ENCODE results near the gene MKRN2. TPM values are rescaled to one million over a fixed set of nuclear protein-coding genes. Genes with fewer than 3 reads are reported as not detected.

The MKRN2 gene
- total RNA-seq, 2 experiments from 2014 or later: 21.9 to 25.7 TPM

DNA sequence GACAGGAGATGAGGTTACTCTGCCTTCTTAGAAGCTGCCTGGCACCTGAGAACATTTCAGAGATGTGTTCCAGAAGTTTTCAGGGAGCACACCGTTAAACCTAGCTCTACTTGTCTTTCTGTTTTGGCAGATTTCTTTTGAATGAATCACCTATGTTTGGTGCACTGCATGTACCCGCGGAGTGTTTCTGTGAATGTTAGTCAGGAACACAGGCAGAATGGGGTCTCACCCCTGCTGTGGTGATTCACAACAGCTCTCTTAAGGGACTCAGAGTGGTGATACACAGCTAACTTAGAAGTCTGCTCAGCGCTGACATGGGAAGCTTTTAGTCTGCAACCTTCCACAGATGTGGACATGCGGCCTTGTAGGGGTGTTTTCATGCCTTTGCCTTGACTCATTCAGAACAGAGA, 48.6 kb upstream of the MKRN2 start:
- H3K9me2 ChIP-seq (ENCODE audit: insufficient read depth, low read length): no peaks in the 10 kb centered on the region
- ChIA-PET CTCF (ENCODE audit: unreplicated experiment) (no interaction called here), POLR2A (interaction anchor here (0.6 to 1.4 kb wide), 5 partner anchors 11 to 981 kb away, joined by 3 to 5 read pairs (median 3); no protein-coding TSS in a partner anchor)
- no TSS peak for BruUV-seq (replicated peaks)
- H3K4me1 ChIP-seq (ENCODE audit: insufficient read depth, low read length, poor library complexity, severe bottlenecking): no peaks in the 10 kb centered on the region
- H3K4me3 ChIP-seq (ENCODE audit: low read depth, low read length, poor library complexity, severe bottlenecking): no peak overlapping the region
- H3K9me3 ChIP-seq (ENCODE audit: low read length): no peaks in the 10 kb centered on the region
- no peaks in the 10 kb centered on the region for H3K79me2 ChIP-seq (ENCODE audit: insufficient read depth, low read depth, low read length)
- TF ChIP-seq EZH2phosphoT487 (IDR thresholded peaks at IDR 0.05; ENCODE audit: borderline replicate concordance, low read depth, low read length) (no peak), CTCF (conservative IDR thresholded peaks at IDR 0.05; ENCODE audit: low read length) (no peak)
- intact Hi-C loops (cut with micrococcal nuclease; ENCODE audit: unreplicated experiment): no loop called here
- no peak overlapping the region for H3K4me2 ChIP-seq (ENCODE audit: low read length)
- no peaks in the 10 kb centered on the region for H4K20me1 ChIP-seq (ENCODE audit: insufficient read depth, low read length)
- peaks cover 85% of the 10 kb centered on the region for H3K36me3 ChIP-seq (ENCODE audit: insufficient read depth, low read length)
- no peak for DNase-seq (ENCODE audit: low spot score)
- no peak overlapping the region for H3K27ac ChIP-seq (ENCODE audit: low read depth, low read length, poor library complexity, severe bottlenecking)
- H2AFZ ChIP-seq (ENCODE audit: low read length): no peak overlapping the region

DNA sequence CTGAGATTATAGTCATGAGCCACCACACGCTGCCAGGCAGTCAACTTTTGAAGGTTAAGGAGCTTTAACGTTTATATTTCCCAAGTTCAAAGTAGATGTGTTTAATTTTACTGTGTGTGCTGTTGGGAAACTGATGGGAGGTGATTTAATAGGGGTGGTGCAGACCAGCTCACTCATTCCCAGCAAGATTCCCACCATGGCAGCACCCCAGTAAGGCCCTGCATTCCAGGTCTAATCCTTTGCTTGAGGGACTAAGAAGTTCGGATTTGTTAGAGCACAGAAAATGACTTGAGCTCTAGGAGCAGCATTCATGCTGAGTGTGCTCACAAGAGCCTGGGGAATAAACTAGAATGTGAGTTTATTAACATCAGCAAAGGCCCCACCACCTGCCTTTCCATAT, 47.4 kb upstream of the MKRN2 start:
- no peak for DNase-seq (ENCODE audit: low spot score)
- no peaks in the 10 kb centered on the region for H3K79me2 ChIP-seq (ENCODE audit: insufficient read depth, low read depth, low read length)
- no peak overlapping the region for H3K27ac ChIP-seq (ENCODE audit: low read depth, low read length, poor library complexity, severe bottlenecking)
- H4K20me1 ChIP-seq (ENCODE audit: insufficient read depth, low read length): no peaks in the 10 kb centered on the region
- CTCF ChIA-PET (ENCODE audit: unreplicated experiment): no interaction called here
- H3K4me1 ChIP-seq (ENCODE audit: insufficient read depth, low read length, poor library complexity, severe bottlenecking): no peaks in the 10 kb centered on the region
- H3K36me3 ChIP-seq (ENCODE audit: insufficient read depth, low read length): peaks cover 84% of the 10 kb centered on the region
- H2AFZ ChIP-seq (ENCODE audit: low read length): no peak overlapping the region
- H3K9me3 ChIP-seq (ENCODE audit: low read length): no peaks in the 10 kb centered on the region
- BruUV-seq (replicated peaks): no TSS peak
- no peak overlapping the region for H3K4me2 ChIP-seq (ENCODE audit: low read length)
- no peak overlapping the region for H3K4me3 ChIP-seq (ENCODE audit: low read depth, low read length, poor library complexity, severe bottlenecking)
- intact Hi-C loops (cut with micrococcal nuclease; ENCODE audit: unreplicated experiment): no loop called here
- no peaks in the 10 kb centered on the region for H3K9me2 ChIP-seq (ENCODE audit: insufficient read depth, low read length)
- POLR2A ChIA-PET: interaction anchor here (0.7 to 1.2 kb wide), 2 partner anchors 14 to 21 kb away, joined by 3 read pairs; no protein-coding TSS in a partner anchor
- TF ChIP-seq EZH2phosphoT487 (IDR thresholded peaks at IDR 0.05; ENCODE audit: borderline replicate concordance, low read depth, low read length): no peak
- TF ChIP-seq CTCF (conservative IDR thresholded peaks at IDR 0.05; ENCODE audit: low read length): no peak

DNA sequence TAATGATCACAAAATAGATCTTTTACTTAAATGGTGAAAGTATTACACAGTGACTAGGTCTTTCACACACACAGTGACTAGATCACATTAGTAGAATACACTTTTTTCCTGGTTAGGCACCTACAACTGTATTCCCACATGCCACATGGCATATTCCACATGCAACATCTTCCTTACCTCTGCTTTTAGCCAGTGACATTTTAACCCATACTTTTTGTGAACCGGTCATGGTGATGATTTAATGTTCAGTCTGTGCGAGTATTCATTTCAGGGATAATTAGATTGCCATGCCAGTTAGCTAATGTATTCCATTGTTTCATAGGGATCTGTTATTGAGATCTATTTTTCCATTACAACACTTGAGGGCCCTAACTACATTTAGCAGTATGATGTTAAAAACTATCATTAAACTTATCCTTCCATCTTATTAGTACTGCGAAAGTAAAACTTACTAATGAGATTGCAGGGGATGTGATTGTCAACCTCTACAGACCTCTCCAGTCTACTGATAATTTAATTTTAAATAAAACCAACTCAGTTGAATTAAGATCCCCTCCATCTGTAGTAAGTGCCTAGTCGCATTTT, 44.3 kb upstream of the MKRN2 start:
- ChIA-PET POLR2A (no interaction called here), CTCF (ENCODE audit: unreplicated experiment) (no interaction called here)
- BruUV-seq (replicated peaks): no TSS peak
- Histone ChIP-seq H3K27ac (ENCODE audit: low read depth, low read length, poor library complexity, severe bottlenecking) (no peak overlapping the region), H2AFZ (ENCODE audit: low read length) (no peak overlapping the region), H3K79me2 (ENCODE audit: insufficient read depth, low read depth, low read length) (no peaks in the 10 kb centered on the region), H3K9me3 (ENCODE audit: low read length) (no peaks in the 10 kb centered on the region), H4K20me1 (ENCODE audit: insufficient read depth, low read length) (no peaks in the 10 kb centered on the region), H3K4me3 (ENCODE audit: low read depth, low read length, poor library complexity, severe bottlenecking) (no peak overlapping the region), H3K4me2 (ENCODE audit: low read length) (no peak overlapping the region), H3K9me2 (ENCODE audit: insufficient read depth, low read length) (no peaks in the 10 kb centered on the region), H3K4me1 (ENCODE audit: insufficient read depth, low read length, poor library complexity, severe bottlenecking) (no peaks in the 10 kb centered on the region), H3K36me3 (ENCODE audit: insufficient read depth, low read length) (peaks cover 77% of the 10 kb centered on the region)
- TF ChIP-seq CTCF (conservative IDR thresholded peaks at IDR 0.05; ENCODE audit: low read length) (no peak), EZH2phosphoT487 (IDR thresholded peaks at IDR 0.05; ENCODE audit: borderline replicate concordance, low read depth, low read length) (no peak)
- intact Hi-C loops (cut with micrococcal nuclease; ENCODE audit: unreplicated experiment): no loop called here
- DNase-seq (ENCODE audit: low spot score): no peak
